NCI-H345 treated with DMSO at 0.1 percent for 48 hours (cell line): ENCODE results near the gene TIMM10B.

Experiments used
- DNase-seq: peaks from one replicate; lab custom pipeline; 2025; ENCODE audit not compliant: unreplicated experiment; lab: John Stamatoyannopoulos, UW

TIMM10B gene

GRCh38 chr11:6469599-6469998 is 11.7 kb upstream of the TIMM10B start:
- no peak for DNase-seq

- no peak for DNase-seq
Measured at GRCh38 chr11:6472934-6473333, 8.4 kb upstream of the TIMM10B start.

GRCh38 chr11:6473451-6474412 is 7.6 kb upstream of the TIMM10B start, which contains the start of gene TRIM3:
Gene TRIM3 (minus strand): TSS chr11:6473941. CDS start chr11:6465695, 8,246 bp downstream.
- DNase-seq, result peak; percentile 47

- DNase-seq, result no peak
Measured at GRCh38 chr11:6474413-6474792, 6.9 kb upstream of the TIMM10B start.

GRCh38 chr11:6474806-6475500 is 6.3 kb upstream of the TIMM10B start:
- DNase-seq, result no peak

GRCh38 chr11:6475936-6476335 is 5.4 kb upstream of the TIMM10B start:
- peak; percentile 18 for DNase-seq

- no peak for DNase-seq
Measured at GRCh38 chr11:6476571-6476970, 4.7 kb upstream of the TIMM10B start.

GRCh38 chr11:6480299-6480914 is 894 bp upstream of the TIMM10B start:
- no peak for DNase-seq

- DNase-seq, result no peak
Measured at GRCh38 chr11:6481924-6482275, 599 bp downstream of the TIMM10B start.

- no peak for DNase-seq
Measured at GRCh38 chr11:6482441-6482840, 1.1 kb downstream of the TIMM10B start.

GRCh38 chr11:6483015-6483414 is 1.7 kb downstream of the TIMM10B start:
- DNase-seq, result no peak

- no peak for DNase-seq
Measured at GRCh38 chr11:6485661-6486060, 4.4 kb downstream of the TIMM10B start.

GRCh38 chr11:6486256-6486655 is 5.0 kb downstream of the TIMM10B start:
- no peak for DNase-seq

GRCh38 chr11:6486938-6487337 is 5.6 kb downstream of the TIMM10B start:
- DNase-seq, result no peak

GRCh38 chr11:6488342-6488741 is 7.0 kb downstream of the TIMM10B start:
- DNase-seq, result no peak

GRCh38 chr11:6488821-6489220 is 7.5 kb downstream of the TIMM10B start:
- no peak for DNase-seq

GRCh38 chr11:6489306-6489705 is 8.0 kb downstream of the TIMM10B start:
- no peak for DNase-seq

GRCh38 chr11:6497069-6497839 is 16.0 kb downstream of the TIMM10B start, which contains the start of gene DNHD1:
Gene DNHD1 (plus strand): TSS chr11:6497280. CDS start chr11:6498216, 936 bp downstream.
- no peak for DNase-seq

- DNase-seq, result no peak
Measured at GRCh38 chr11:6498121-6498520, 16.8 kb downstream of the TIMM10B start.

GRCh38 chr11:6498544-6498943 is 17.2 kb downstream of the TIMM10B start:
- DNase-seq, result no peak

- no peak for DNase-seq
Measured at GRCh38 chr11:6502382-6502781, 21.1 kb downstream of the TIMM10B start.
